HuH-7 (cell line): Measurements from ENCODE around the gene CRKL.

Experiments
- DNase-seq: peaks from one replicate; pipeline ENCODE4 v3.0.0; 2011; ENCODE audit warnings: low spot score

The CRKL gene

GRCh38 chr22:20997536-20998257 lies 80.5 kb downstream of the CRKL start:
- DNase-seq: no peak

- no peak for DNase-seq
Observed at GRCh38 chr22:20998411-20999336, 81.5 kb downstream of the CRKL start.

- DNase-seq: no peak
Observed at GRCh38 chr22:20999350-21000206, 82.4 kb downstream of the CRKL start.

- DNase-seq: no peak
Observed at GRCh38 chr22:21000207-21000986, 83.2 kb downstream of the CRKL start.

GRCh38 chr22:21000987-21001600 lies 83.9 kb downstream of the CRKL start:
- DNase-seq: no peak

- peak; percentile 97 for DNase-seq
Observed at GRCh38 chr22:21001601-21002325, 84.6 kb downstream of the CRKL start, which contains the start of gene THAP7. Gene THAP7, minus strand, starts transcription at chr22:21002118. Its CDS starts 207 bp downstream, at chr22:21001911.
